GM19099 (cell line): Measurements from ENCODE around the gene LPAR6.

Experiments
- POLR2A ChIP-seq: IDR thresholded peaks from 3 replicates; pipeline ENCODE4 v1.6.1; 2011; ENCODE audit warnings: low read depth; ENCODE audit not compliant: insufficient read length; ENCODE audit errors: extremely low read depth

LPAR6 gene

DNA sequence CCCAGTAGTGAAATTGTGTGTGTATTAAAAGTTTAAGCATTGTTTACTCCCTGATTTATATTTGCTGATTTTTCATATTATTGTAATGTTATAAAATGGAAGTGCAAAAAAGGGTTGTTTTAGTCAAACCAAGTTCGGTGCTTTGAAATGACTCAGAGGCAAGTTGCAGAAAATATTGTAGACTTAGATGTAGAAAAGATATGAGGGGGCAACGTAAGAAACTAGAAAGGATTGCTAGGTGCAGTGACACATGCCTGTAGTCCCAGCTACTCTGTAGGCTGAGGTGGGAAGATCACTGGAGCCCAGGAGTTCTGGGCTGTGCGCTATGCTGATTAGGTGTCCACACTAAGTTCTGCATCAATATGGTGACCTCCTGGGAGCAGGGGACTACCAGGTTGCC is 16.1 kb upstream of the LPAR6 start:
- TF ChIP-seq POLR2A, result no peak

DNA sequence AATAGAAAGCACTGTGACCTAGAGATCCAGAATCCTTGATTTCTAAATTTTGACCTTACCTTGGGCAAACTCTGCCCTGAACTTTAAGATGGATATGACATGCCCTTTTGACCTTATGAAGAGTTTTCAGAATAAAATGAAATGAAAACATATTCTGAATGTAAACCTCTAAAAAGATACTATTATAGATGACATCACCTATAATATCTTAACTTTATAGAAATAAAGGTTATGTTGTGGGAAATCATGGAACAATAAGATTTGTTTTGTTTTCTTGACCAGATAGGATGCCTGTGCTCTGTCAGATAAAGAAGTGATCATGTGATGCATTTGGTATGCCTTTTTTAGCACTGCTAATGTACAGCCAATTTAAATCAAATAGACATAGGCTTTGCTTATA is 13.1 kb upstream of the LPAR6 start:
- TF ChIP-seq POLR2A, result no peak

DNA sequence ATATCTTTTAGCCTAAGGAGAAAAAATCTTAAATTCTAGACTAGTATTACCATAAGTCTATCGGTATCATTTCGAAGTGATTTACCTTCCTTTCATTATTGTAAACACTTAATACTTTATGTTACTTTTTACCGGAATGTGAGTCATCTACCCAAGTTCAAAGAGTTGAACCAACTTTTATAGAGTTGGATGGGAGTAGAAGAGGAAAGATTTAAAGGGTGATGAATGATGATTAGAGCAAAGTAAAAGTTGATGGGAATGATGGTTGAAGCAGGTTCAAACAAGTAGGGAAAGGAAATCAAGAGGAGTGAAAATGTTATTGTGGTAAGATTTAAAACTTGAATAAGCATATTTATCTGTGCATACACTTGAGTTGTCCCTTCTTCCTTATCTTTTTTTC is 11.3 kb upstream of the LPAR6 start:
- TF ChIP-seq POLR2A, result no peak

DNA sequence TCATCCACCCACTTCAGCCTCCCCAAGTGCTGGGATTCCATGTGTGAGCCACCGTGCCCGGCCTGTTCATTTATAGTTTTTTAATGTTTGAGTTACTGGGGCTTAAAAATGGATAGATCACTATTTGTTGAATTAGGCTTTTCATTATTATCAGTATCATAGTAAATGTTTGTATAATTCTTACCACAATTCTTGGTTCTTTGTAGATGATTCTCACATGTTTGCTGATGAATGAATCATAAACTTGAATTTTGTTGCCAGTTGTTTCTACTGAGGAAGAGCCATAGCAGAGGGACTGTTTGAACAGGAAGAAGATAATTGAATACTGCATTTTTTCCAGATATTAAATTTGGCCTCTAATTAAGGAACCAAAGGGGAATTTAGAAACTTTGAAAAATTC is 2.6 kb upstream of the LPAR6 start:
- TF ChIP-seq POLR2A, result no peak

DNA sequence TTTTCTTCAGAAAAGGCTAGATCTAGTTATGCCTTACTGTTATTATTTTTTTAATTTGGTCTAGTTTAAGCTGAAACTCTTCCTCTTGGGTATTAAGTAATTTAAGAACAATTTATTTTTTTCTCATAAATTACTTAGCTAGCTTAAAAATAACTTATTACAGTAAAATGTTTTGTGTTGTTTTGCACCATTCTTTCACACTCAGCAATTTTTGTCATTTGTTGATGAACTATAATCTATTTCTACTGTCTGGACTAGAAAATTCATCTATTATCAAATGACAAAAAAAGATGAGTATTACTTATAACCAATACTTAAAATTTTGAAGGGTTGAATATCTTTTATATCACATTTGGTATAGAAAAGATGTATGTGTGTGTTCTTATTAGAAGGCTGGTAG is 1.6 kb upstream of the LPAR6 start:
- TF ChIP-seq POLR2A, result no peak

DNA sequence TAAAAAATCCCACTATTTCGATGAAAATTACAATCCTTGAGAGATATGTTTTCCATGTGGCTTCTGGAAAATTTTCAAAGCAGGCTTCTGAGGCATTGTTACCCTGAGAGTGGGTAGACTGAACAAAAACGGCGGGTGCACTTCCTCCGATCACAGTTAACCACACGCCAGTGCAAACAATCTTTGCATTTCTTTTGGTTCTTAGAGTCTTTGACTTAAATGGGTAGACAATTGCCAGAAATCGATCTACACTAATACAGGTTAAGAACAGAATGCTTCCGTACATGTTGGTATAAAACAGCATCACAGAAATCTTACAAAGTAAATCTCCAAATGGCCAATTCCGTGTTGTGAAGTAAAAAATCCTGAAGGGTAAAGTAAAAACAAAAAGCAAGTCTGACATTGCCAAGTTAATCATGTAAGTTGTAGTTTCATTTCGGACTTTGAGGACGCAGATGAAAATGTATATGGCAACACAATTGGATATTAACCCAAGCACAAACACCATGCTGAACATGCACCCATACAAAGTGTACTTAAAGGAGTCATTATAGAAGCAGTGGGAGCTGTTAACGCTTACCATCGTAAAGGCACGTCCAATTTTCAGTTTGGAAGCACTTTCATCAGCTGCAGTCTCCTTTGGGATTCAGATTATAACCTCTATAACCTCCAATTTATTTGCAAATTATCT is 927 bp downstream of the LPAR6 start:
- no peak for TF ChIP-seq POLR2A

DNA sequence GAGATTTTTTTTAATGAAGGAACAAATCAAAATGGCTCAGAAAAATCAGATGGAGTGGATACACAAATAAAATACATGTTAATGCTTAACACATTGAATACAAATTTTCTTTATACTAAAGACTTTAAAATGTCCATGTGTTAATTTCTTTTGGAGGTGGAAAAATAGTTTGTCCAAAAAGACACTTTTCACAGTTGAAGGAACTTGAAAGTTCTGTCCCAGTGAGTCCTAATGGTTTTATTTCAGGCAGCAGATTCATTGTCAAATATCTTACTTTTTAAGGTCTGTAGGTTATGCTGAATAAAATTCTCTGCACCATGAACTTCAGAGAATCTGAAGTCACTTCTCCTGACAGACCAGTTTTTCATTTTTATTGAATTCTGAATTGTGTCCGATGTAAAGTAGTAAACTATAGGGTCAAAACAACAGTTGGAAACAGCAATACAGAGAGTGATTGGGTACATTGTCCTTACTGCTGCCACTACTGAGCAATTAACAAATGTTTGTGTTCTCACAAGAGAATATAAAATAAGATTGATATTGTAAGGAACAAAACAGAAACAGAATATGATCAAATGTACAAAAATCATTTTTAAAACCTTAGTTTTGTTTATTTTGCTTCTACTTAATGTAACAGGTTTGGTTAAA is 1.6 kb downstream of the LPAR6 start:
- TF ChIP-seq POLR2A, result no peak

DNA sequence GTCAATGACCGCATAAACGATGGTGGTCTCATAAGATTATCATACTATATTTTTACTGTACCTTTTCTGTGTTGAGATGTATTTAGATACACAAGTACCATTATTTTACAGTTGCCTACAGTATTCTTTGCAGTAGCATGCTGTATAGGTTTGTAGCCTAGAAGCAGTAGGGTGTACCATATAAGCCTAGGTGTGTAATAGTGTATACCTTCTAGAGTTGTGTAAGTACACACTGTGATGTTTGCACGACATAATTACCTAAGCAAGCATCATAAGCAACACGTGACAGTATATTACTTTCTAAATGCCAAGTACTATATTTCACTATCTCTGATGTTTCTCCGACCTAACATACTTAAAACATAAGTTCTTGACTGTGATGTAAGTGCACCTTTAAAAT is 2.7 kb downstream of the LPAR6 start:
- TF ChIP-seq POLR2A, result no peak

DNA sequence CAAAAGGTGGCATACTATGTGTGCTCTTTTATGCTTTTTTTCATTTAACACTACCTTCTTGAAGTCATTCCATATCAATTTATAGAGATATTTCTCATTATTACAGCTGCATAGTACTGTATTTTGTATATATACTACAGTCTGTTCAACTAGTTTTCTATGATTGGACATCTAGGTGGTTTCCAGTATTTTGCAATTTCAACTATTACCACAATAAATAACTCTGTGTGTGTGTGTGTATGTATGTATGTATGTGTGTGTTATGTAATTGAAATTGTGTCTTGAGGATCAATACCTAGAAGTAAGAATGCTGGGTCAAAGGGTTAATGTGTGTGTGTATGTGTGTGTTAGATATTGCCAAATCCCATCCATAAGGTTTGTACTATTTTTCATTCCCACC is 7.0 kb downstream of the LPAR6 start:
- TF ChIP-seq POLR2A, result no peak

DNA sequence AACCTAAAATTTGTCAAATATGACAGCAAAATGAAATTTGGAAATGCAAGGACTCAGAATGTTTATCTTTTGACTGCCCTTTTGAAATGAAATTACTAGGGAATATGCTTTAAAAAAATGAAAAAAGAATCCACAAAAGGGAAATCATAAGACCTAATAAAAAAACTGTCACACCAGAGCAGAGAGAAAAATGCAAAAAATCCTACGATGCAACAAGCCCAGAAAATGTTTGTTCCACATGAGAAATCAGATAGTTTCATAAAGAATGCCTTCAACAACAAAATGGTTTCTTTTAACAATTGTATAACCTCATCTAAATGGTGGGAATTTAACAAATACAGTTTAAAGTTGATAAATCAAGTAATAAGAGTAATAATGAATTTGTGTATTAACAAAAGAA is 8.0 kb downstream of the LPAR6 start:
- TF ChIP-seq POLR2A, result no peak

DNA sequence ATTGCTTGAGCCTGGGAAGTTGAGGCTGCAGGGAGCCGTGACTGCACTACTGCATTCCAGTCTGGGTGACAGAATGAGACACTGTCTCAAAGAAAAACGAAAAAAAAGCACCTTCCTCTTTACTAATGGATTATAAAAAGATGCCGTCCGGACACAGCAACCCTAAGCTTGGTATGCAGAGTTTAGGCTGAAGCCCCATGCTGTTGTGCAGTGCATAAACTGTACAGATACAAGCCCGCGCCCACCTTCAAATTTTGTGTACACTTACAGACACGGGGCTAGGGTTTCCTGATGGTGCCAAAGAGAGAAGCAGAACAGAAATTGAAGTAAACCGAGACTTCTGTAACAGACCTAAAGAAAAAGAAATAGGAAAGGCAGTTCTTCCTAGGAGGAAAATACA is 9.0 kb downstream of the LPAR6 start:
- TF ChIP-seq POLR2A, result no peak

DNA sequence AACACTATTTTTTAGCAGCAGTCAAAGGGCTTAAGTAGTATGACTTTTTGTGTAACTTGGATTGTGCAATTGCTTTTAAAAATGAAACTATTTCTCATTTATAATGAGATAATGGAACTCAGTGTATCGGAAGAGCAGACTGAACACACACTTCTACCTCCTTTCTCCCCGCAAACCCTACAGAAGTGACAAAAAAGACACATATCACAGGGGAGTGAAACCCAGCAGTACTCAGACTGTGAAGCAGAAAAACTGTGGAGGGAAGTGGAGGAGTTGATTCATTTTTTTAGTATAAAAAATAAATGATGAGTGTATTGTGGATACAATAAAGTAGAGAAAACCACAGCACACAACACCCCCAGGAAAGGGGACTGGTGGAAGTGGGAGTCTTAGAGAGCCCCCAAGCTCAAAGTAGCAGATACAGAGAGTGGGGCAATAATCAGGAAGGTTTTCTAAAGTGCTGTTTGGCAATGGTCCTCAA is 9.7 kb downstream of the LPAR6 start:
- TF ChIP-seq POLR2A, result no peak

DNA sequence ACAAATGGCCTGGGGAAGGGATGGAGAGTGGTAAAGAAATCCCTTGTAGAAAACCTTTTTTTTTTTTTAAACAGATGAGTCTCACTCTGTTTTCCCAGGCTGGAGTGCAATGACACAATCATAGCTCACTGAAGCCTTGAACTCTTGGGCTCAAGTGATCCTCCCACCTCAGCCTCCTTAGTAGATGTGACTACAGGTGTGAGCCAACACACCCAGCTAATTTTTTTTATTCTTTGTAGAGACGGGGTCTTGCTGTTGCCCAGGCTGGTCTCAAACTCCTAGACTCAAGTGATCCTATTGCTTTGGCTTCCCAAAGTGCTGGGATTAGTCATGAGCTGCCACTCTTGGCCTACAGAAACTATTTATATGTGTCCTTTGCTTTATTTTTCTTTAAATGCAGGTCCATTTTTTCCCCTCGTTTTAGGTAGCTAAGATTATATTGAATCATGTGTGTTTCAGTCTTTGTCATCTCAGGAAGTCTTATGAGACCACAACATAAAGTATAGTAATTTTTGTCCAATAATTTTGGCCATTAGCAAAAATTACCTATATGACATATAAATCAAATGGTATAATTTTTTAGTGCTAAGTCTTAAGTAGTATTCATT is 10.5 kb downstream of the LPAR6 start:
- TF ChIP-seq POLR2A, result no peak

DNA sequence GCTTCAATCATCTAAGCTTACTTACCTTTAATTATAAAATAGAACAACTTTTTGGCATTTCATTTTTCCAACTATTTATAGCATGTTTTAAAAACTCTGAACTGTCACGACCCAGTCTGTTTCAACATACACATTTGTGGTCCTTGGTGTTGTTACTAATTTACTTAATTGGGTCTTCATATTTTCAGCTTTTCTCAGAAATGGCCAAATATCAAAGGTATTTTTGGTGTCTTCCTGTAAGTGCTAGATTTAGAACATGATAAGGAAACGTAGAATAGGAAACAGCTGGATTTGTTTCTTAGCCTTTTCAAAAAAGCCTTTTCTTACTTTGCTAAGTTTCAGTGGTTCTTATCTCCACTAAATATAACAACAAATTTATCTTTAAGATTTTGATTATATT is 11.4 kb downstream of the LPAR6 start:
- no peak for TF ChIP-seq POLR2A

DNA sequence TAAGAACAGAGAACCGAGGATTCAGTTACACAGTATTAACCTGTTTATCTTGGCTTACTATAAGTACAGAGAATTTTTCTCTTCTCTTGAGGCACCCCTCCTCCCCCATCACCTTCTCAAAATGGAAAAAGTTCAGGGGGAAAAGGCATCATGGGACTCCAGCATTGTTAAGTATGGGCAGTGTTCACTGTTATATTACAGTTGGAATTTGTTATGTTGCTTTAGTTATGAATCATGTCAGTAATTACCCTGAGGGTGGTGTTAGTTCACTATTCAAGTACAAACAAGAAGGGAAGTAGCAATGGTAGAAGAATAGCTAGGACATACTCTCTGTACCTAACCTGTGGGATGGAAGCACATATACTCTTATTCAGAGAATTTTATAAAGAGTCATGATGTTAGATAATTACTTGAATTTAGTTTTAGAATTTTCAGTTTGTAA is 12.0 kb downstream of the LPAR6 start:
- no peak for TF ChIP-seq POLR2A

DNA sequence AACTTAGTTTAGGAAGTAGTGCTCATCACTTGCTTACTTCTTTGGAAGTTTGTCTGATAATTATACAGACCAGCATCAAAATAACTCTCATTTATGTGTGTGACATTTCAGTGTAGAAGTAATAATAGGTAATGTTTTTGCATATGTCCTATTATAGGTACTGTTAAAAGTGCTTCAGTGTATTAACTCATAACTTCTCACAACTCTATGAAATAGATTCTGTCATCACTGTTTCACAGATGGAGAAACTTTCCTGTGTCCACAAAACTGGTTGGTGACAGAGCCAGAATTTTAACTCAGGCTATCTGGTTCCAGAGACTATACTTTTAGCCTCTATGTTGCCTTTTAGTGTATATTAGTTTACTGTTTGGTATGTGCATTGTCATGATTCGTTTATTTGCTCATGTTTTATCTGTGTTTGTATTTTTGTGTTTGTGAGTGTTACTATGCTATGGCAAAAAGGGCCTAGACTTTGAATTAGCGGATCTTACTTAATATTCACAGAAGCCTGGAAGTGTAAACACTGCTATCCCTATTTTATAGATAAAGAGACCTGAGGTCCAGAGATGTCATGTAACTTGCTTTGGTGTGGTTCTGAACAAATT is 12.7 kb downstream of the LPAR6 start:
- TF ChIP-seq POLR2A, result no peak
